ENCODE measurements around the gene UGT2B28.
"Not testable (repeated sequence)": the region's sequence is repeated elsewhere in the genome, so short reads cannot be mapped to it uniquely, and the experiment has no call there.

UGT2B28 gene

GRCh38 chr4:69343558-69344420 is 63.5 kb downstream of the UGT2B28 start:
- DNase-seq (ENCODE audit: low spot score), result not testable (repeated sequence)
